Progenitor cell of endocrine pancreas (in vitro differentiated cells): ENCODE results near the gene LHX3. TPM values are rescaled to one million over a fixed set of nuclear protein-coding genes. Genes with fewer than 3 reads are reported as not detected.

ENCODE experiments used
- DNase-seq: peaks from one replicate; pipeline ENCODE4 v3.0.0; 2021; ENCODE audit warnings: low spot score; ENCODE audit not compliant: unreplicated experiment
- H3K27ac Mint-ChIP-seq: 2 replicates; pipeline ENCODE4 v1.8.0; 2021; ENCODE audit warnings: mild to moderate bottlenecking, moderate library complexity, mixed read lengths
- H3K27me3 Mint-ChIP-seq: 2 replicates; pipeline ENCODE4 v1.8.0; 2021; ENCODE audit warnings: mixed read lengths
- H3K36me3 Mint-ChIP-seq: 2 replicates; pipeline ENCODE4 v1.8.0; 2022; ENCODE audit warnings: mixed read lengths; ENCODE audit not compliant: insufficient read depth
- H3K4me1 Mint-ChIP-seq: 2 replicates; pipeline ENCODE4 v1.8.0; 2021; ENCODE audit warnings: low read depth, mixed read lengths
- H3K4me3 Mint-ChIP-seq: 2 replicates; pipeline ENCODE4 v1.8.0; 2021; ENCODE audit warnings: low read depth, mild to moderate bottlenecking, moderate library complexity, mixed read lengths
- H3K9me3 Mint-ChIP-seq: 2 replicates; pipeline ENCODE4 v1.8.0; 2021; ENCODE audit warnings: low read depth, mixed read lengths
- total RNA-seq: library from RNA; stranded (reverse); gene quantifications from 2 replicates; pipeline ENCODE4 v1.2.1, GENCODE V29; 2021
- TF ChIP-seq, protein P1 (sequence below): fragments of 200-600 bp; sonication (generic); IDR thresholded peaks from one replicate; pipeline ENCODE4 v1.5.0; 2021; ENCODE audit warnings: antibody characterized with exemption, mild to moderate bottlenecking; ENCODE audit not compliant: unreplicated experiment

The LHX3 gene
- total RNA-seq, 1 donor from 2014 or later = not detected

DNA sequence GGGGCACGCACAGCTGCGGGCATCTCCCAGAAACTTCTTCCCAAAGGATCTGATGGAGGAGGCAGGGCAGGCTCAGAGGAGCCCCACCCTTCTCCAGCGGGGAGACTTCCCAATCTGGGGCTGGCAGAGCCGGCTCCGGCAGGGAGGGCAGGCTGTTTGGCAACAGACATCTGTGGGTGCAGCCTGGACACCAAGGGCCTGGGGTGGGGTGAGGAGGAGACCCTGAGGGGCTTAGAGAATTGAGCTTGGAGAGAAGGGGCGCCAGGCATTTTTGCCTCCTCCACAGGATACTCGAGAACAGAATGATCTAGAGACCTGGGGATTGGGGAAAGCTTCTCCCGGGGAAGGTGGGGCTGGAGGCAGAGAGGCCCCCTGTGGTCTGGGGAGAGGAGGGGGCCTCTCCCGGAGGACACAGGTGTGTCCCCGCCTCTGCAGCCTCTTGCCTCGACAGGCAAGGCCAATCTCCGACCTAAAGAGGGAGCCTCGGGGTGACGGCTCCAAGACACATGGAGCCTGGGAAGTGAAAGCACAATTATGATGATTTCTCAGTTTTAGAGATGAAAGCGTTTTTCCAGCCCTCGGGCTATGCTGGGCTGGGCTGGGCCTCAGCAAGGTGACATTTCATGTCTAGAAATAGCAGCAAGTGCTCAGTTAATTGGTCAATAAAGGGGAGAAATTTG, 8.4 kb downstream of the LHX3 start:
- no peaks in the 10 kb centered on the region for H3K4me1 Mint-ChIP-seq
- no peaks in the 10 kb centered on the region for H3K9me3 Mint-ChIP-seq
- H3K36me3 Mint-ChIP-seq = no peaks in the 10 kb centered on the region
- TF ChIP-seq, protein P1, sequence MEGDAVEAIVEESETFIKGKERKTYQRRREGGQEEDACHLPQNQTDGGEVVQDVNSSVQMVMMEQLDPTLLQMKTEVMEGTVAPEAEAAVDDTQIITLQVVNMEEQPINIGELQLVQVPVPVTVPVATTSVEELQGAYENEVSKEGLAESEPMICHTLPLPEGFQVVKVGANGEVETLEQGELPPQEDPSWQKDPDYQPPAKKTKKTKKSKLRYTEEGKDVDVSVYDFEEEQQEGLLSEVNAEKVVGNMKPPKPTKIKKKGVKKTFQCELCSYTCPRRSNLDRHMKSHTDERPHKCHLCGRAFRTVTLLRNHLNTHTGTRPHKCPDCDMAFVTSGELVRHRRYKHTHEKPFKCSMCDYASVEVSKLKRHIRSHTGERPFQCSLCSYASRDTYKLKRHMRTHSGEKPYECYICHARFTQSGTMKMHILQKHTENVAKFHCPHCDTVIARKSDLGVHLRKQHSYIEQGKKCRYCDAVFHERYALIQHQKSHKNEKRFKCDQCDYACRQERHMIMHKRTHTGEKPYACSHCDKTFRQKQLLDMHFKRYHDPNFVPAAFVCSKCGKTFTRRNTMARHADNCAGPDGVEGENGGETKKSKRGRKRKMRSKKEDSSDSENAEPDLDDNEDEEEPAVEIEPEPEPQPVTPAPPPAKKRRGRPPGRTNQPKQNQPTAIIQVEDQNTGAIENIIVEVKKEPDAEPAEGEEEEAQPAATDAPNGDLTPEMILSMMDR = no peak
- H3K4me3 Mint-ChIP-seq = no peak overlapping the region
- H3K27ac Mint-ChIP-seq = no peak overlapping the region
- H3K27me3 Mint-ChIP-seq = peaks cover 62% of the 10 kb centered on the region
- no peak for DNase-seq

DNA sequence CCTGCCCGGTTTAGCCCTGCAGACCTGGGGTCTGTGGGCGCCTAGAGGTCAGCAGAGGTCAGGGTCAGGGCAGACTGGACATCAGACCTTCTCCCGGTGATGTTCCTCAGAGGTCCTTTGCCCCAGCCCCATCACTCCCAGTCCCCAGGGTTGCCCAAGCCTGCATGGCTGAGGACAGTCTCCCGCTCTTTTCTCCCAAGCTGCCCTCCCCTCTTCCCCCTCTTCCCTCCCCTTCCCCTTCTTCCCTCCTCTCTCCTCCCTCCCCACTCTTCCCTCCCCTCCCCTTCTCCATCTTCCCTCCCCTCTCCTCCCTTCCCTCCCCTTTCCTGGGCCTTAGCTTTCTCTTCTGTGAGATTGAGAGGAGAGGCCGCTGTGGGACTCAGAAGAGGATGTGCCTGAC, 10.4 kb downstream of the LHX3 start:
- Mint-ChIP-seq H3K9me3 (no peaks in the 10 kb centered on the region), H3K4me3 (no peak overlapping the region), H3K27me3 (peaks cover 62% of the 10 kb centered on the region), H3K27ac (no peak overlapping the region), H3K36me3 (no peaks in the 10 kb centered on the region), H3K4me1 (no peaks in the 10 kb centered on the region)
- TF ChIP-seq, protein P1 = no peak
- DNase-seq = no peak

DNA sequence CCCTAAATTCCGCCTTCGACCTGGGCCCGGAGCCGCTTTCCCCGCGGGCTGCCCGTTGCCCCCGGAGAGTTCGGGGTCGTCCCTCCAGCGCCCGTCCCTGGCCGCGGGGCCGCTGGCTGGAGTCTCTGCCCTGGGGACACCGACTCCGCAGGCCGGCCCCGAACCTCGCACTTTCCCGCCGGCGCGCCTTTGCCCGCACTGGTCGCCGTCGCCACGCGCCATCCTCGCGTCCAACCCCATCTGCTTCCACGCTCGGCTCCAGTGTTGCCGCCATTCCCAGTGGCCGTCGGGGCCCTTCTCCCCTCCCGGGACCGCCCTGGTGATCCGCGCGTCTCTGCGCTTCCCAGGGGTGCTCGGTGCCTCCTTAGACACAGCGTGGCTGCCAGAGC, 11.0 kb downstream of the LHX3 start:
- no peak for DNase-seq
- Mint-ChIP-seq H3K27ac (no peak overlapping the region), H3K36me3 (no peaks in the 10 kb centered on the region), H3K27me3 (peaks cover 61% of the 10 kb centered on the region), H3K4me1 (no peaks in the 10 kb centered on the region), H3K9me3 (no peaks in the 10 kb centered on the region), H3K4me3 (no peak overlapping the region)
- TF ChIP-seq, protein P1 = no peak

DNA sequence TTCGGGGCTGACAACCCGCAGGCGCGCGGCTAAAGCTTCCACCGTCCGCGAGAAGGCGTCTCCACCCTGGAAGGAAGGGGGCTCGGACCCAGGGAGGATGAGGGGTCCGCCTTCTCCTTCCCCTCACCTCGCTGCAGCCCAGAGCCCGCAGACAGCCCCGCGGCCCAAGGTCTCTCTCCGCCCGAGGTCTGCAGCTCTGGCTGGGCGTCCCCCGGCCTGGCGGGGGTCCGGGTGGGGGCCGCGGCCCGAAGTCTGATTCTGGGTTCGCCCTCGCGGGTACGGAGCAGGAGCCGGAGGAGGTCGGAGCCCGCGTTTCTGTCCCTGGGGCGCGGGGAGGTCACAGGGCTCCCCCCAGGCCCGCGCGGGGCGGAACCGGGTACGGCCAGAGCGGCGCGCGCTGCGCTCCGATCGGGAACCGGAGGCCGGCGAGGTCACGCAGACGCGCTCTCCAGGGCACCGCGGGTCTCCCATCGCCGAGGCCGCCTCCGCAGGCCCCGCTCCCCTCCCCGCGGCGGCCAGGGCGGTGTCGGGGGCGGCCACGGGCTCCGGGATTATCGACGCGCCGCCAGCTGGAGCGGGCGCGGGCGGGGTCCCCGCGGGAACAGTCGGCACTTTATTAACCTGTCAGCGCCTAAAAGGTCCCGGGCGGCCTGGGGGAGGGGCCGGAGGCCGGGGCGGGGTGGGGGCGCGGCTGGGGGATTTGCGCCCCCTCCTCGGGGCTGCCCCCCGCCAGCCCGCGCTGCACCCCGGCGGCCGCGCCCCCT, 11.6 kb downstream of the LHX3 start:
- Mint-ChIP-seq H3K27ac (no peak overlapping the region), H3K36me3 (no peaks in the 10 kb centered on the region), H3K4me1 (no peaks in the 10 kb centered on the region), H3K9me3 (no peaks in the 10 kb centered on the region), H3K27me3 (peaks cover 58% of the 10 kb centered on the region), H3K4me3 (no peak overlapping the region)
- TF ChIP-seq, protein P1 = no peak
- DNase-seq = no peak

DNA sequence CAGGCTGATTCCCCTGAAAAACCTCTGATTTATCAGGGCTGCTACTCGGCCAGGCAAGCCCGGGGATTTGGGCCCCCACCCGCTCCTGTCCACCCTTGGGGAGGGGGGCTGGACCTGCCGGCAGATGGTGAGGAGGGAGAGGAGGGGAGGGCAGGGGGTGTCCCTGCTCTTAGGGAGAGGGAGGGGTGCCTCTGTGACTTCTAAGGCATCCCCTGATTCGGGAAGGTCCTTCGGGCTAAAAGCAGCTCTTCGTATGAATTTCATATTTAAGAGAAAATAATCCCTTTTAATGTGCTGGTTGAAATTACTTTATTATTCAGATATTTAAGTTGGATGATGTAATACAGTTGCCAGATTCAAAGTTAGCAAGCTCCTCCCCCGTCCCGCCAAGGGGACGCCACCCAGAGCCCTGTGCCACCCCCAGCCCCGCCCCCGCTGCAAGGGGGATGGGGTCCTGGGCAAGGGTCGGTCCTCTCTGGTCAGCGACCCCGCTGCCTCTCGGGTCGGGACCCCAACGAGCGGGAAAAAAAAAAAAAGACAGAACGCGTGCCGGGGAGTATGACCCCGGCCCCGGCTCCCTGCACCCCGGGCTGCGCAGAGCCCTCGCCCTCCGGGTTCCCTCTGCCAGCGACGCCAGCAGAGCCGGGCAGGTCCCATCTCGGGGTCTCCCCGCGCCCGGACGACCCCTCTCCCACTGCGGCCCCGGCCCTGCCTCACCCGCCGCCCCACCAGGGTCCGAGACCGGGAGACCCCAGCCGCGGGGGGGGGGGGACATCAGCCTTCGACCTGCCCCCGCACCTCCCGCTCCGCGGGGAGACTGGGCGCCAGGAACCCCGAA, 12.4 kb downstream of the LHX3 start:
- H3K4me1 Mint-ChIP-seq = no peaks in the 10 kb centered on the region
- no peak for DNase-seq
- no peak overlapping the region for H3K4me3 Mint-ChIP-seq
- no peak overlapping the region for H3K27ac Mint-ChIP-seq
- peaks cover 56% of the 10 kb centered on the region for H3K27me3 Mint-ChIP-seq
- H3K36me3 Mint-ChIP-seq = no peaks in the 10 kb centered on the region
- TF ChIP-seq, protein P1 = no peak
- H3K9me3 Mint-ChIP-seq = no peaks in the 10 kb centered on the region
